Loucy (cell line): ENCODE results near the gene DOC2B.

Experiments used
- CTCF ChIP-seq: fragments of 200-600 bp; sonication (generic); conservative IDR thresholded peaks from 2 replicates; pipeline ENCODE4 v1.5.1; 2014; ENCODE audit warnings: mild to moderate bottlenecking, antibody characterized with exemption, low read length
- EZH2phosphoT487 ChIP-seq: fragments of 200-600 bp; IDR thresholded peaks from 2 replicates; pipeline ENCODE4 v1.6.1; 2018; ENCODE audit warnings: antibody characterized with exemption, mild to moderate bottlenecking, moderate library complexity, borderline replicate concordance

GRCh38 chr17:178292-179065 is 3.0 kb downstream of the DOC2B start:
- no peak for TF ChIP-seq CTCF
- TF ChIP-seq EZH2phosphoT487: no peak
